ENCODE data around the gene HEG1.

Gene HEG1

GRCh38 chr3:124920718-124921117 lies 135.1 kb downstream of the HEG1 start:
- TF ChIP-seq CTCF (IDR thresholded peaks at IDR 0.05; ENCODE audit: low read depth, low read length), result no peak
- DNase-seq (ENCODE audit: extremely low read depth, low read depth), result no peak

DNA sequence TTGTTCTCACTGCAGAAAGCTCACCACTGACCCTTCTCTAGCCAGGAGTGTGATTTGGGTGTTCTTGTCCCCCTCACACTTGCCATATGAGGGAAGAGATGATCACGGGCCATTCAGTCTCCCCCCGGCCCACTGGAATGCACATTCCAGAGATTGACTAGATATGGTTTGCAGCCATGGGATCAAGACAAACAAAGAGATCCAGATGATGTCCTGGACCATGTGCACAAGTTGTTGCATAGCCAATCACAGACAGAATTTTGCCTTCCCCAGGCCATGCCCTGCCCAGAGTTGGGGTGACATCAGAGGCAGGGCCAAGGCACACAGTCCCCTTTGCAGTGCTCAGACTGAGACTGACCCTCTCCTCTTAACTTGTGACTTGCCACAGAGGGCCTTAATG lies 136.0 kb downstream of the HEG1 start:
- no peak for TF ChIP-seq CTCF (IDR thresholded peaks at IDR 0.05; ENCODE audit: low read depth, low read length)
- no peak for DNase-seq (ENCODE audit: extremely low read depth, low read depth)

- no peak for DNase-seq (ENCODE audit: extremely low read depth, low read depth)
- no peak for TF ChIP-seq CTCF (IDR thresholded peaks at IDR 0.05; ENCODE audit: low read depth, low read length)
Measured at GRCh38 chr3:124918524-124918923, 137.3 kb downstream of the HEG1 start.

GRCh38 chr3:124916837-124917409 lies 138.9 kb downstream of the HEG1 start:
- no peak for DNase-seq (ENCODE audit: extremely low read depth, low read depth)
- no peak for TF ChIP-seq CTCF (IDR thresholded peaks at IDR 0.05; ENCODE audit: low read depth, low read length)
